Loucy (cell line): ENCODE results near the gene SLAMF6.

Experiments
- H2AFZ ChIP-seq: fragments of 200-600 bp; sonication (generic); 2 replicates; pipeline ENCODE4 v1.6.0; 2016; ENCODE audit warnings: antibody characterized with exemption, mild to moderate bottlenecking, low read length, moderate library complexity
- H3F3A ChIP-seq: fragments of 200-600 bp; 2 replicates; pipeline ENCODE4 v1.6.0; 2016; ENCODE audit warnings: antibody characterized with exemption, low read depth, mild to moderate bottlenecking
- H3K27me3 ChIP-seq: fragments of 200-600 bp; sonication (generic); 2 replicates; pipeline ENCODE4 v1.6.1; 2014; ENCODE audit warnings: low read length, mild to moderate bottlenecking; ENCODE audit not compliant: insufficient read depth, poor library complexity, severe bottlenecking
- H3K36me3 ChIP-seq: fragments of 200-600 bp; sonication (generic); 2 replicates; pipeline ENCODE4 v1.6.1; 2016; ENCODE audit warnings: low read length; ENCODE audit not compliant: insufficient read depth
- H3K4me1 ChIP-seq: fragments of 200-600 bp; sonication (generic); 2 replicates; pipeline ENCODE4 v1.5.1; 2014; ENCODE audit warnings: low read length, mild to moderate bottlenecking; ENCODE audit not compliant: insufficient read depth, poor library complexity, severe bottlenecking
- H3K4me2 ChIP-seq: fragments of 200-600 bp; sonication (generic); 2 replicates; pipeline ENCODE4 v1.6.0; 2014; ENCODE audit warnings: antibody characterized with exemption, low read length, low read depth, mild to moderate bottlenecking; ENCODE audit not compliant: poor library complexity, severe bottlenecking
- H3K4me3 ChIP-seq: fragments of 200-600 bp; sonication (generic); 2 replicates; pipeline ENCODE4 v1.5.1; 2014; ENCODE audit warnings: low read length, mild to moderate bottlenecking, mixed read lengths; ENCODE audit not compliant: poor library complexity, severe bottlenecking
- H3K79me2 ChIP-seq: fragments of 200-600 bp; sonication (generic); 2 replicates; pipeline ENCODE4 v1.6.1; 2014; ENCODE audit warnings: low read length; ENCODE audit not compliant: insufficient read depth
- H3K9ac ChIP-seq: fragments of 200-600 bp; sonication (generic); 2 replicates; pipeline ENCODE4 v1.6.0; 2014; ENCODE audit warnings: mild to moderate bottlenecking, low read depth, low read length, moderate library complexity; ENCODE audit not compliant: poor library complexity, severe bottlenecking
- H3K9me2 ChIP-seq: fragments of 200-600 bp; sonication (generic); replicated peaks from 2 replicates; pipeline ENCODE4 v1.6.1; 2016; ENCODE audit warnings: low read depth, low read length, mixed read lengths
- H3K9me3 ChIP-seq: fragments of 200-600 bp; sonication (generic); 2 replicates; pipeline ENCODE4 v1.6.1; 2014; ENCODE audit warnings: mild to moderate bottlenecking, antibody characterized with exemption, low read length, low read depth; ENCODE audit not compliant: insufficient read depth
- H4K20me1 ChIP-seq: fragments of 200-600 bp; sonication (generic); 2 replicates; pipeline ENCODE4 v1.6.0; 2014; ENCODE audit warnings: antibody characterized with exemption, low read length, mild to moderate bottlenecking; ENCODE audit not compliant: insufficient read depth, poor library complexity, severe bottlenecking
- EZH2phosphoT487 ChIP-seq: fragments of 200-600 bp; IDR thresholded peaks from 2 replicates; pipeline ENCODE4 v1.6.1; 2018; ENCODE audit warnings: antibody characterized with exemption, mild to moderate bottlenecking, moderate library complexity, borderline replicate concordance
- TF ChIP-seq, protein P1 (sequence below): fragments of 200-600 bp; sonication (generic); conservative IDR thresholded peaks from 2 replicates; pipeline ENCODE4 v1.5.1; 2014; ENCODE audit warnings: mild to moderate bottlenecking, antibody characterized with exemption, low read length

SLAMF6 gene

DNA sequence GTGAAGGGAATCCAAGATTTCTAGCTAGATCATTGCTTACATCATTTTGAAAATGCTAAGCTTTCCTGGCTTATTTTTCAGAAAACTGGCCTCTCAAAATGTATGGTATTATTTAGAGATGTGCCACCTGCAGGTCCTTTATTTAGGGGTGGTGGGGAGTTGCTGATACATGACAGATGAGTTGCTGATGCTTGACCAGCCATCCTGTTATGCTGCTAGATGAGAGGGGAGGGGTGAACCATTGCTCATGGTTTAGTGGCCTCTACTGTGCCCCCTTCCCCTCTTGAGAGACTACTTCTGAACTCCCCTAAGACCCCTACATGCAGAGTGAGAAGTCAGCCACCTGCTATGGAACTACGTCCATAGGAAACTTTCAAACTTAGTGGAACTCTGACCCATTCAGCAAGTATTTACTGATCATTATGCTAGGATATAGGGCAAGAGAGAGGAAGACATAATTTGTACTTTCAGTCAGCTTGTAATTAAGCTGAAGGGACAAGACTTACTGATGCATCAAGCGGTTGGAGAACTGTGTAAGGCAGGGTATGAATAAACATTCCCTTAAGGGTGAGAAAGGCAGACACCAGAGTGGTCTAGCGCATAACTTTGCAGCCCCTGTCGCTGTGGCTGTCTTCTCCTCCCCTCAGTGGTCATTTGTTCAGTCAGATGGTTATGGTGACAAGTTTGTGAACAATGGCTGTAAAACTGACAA lies 34.6 kb downstream of the SLAMF6 start:
- Histone ChIP-seq H3K27me3 (no peaks in the 10 kb centered on the region), H3F3A (no peaks in the 10 kb centered on the region), H3K4me3 (no peak overlapping the region), H3K36me3 (no peaks in the 10 kb centered on the region), H3K9ac (no peak overlapping the region), H3K4me2 (no peak overlapping the region), H3K79me2 (no peaks in the 10 kb centered on the region), H3K9me2 (no peaks in the 10 kb centered on the region), H2AFZ (no peak overlapping the region), H4K20me1 (no peaks in the 10 kb centered on the region), H3K4me1 (no peaks in the 10 kb centered on the region), H3K9me3 (no peaks in the 10 kb centered on the region)
- TF ChIP-seq, protein P1, sequence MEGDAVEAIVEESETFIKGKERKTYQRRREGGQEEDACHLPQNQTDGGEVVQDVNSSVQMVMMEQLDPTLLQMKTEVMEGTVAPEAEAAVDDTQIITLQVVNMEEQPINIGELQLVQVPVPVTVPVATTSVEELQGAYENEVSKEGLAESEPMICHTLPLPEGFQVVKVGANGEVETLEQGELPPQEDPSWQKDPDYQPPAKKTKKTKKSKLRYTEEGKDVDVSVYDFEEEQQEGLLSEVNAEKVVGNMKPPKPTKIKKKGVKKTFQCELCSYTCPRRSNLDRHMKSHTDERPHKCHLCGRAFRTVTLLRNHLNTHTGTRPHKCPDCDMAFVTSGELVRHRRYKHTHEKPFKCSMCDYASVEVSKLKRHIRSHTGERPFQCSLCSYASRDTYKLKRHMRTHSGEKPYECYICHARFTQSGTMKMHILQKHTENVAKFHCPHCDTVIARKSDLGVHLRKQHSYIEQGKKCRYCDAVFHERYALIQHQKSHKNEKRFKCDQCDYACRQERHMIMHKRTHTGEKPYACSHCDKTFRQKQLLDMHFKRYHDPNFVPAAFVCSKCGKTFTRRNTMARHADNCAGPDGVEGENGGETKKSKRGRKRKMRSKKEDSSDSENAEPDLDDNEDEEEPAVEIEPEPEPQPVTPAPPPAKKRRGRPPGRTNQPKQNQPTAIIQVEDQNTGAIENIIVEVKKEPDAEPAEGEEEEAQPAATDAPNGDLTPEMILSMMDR: no peak
- no peak for TF ChIP-seq EZH2phosphoT487

DNA sequence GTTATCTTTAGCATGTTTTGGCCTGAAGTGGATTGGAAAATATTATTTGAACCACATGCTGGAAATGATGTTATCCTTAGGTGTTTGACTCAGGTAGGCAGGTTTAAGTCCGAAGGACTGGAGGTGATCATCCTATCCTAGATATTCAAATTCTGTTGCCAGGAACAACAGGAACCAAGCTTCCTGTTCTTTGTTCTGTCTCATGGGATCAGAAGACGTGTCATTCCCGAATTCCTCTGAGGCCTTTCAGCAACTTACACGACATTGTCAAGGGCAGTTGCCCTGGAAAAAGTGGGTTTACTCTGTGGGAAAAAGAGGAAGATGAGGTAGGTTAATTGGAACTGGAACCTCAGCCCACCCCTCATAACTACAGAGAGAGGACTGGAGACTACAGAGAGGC lies 36.6 kb downstream of the SLAMF6 start:
- TF ChIP-seq, protein P1: no peak
- no peak for TF ChIP-seq EZH2phosphoT487
- Histone ChIP-seq H3K4me1 (no peaks in the 10 kb centered on the region), H4K20me1 (no peaks in the 10 kb centered on the region), H3K79me2 (no peaks in the 10 kb centered on the region), H3K9ac (no peak overlapping the region), H3K4me3 (no peak overlapping the region), H3K9me2 (no peaks in the 10 kb centered on the region), H3K9me3 (no peaks in the 10 kb centered on the region), H3F3A (no peaks in the 10 kb centered on the region), H3K36me3 (no peaks in the 10 kb centered on the region), H3K4me2 (no peak overlapping the region), H3K27me3 (no peaks in the 10 kb centered on the region), H2AFZ (no peak overlapping the region)

DNA sequence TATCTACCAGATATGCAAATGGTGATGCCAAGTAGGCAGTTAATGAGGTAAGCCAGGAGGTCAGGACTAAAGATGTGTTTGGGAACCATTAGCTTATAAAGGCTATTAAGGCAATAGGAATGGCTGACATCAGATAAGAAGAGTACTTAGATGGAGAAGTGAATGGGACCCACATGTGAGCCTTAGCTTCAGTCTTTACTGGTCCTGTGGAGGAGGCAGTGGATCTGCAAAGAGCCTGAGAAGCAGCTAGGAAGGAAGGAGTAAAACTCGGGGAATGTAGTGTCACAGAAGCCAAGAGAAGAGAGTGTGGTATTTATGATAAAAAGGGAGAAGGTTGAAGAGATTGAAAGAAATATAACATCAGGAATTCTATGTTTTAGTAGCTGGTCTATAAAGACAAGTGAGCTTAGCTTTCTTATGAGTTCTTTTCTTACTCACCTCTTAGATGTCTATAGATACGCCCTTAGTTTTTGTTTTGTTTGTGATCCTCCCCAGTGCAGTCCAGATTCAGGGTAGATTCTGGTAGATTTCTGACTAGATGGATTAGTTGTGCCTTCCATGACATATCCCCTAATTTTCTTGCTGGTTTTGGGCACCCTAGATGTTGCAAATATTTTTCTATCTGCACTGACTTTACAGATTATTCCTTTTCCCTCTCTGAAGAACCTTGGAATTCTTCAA lies 39.4 kb downstream of the SLAMF6 start:
- Histone ChIP-seq H4K20me1 (no peaks in the 10 kb centered on the region), H3K9me2 (no peaks in the 10 kb centered on the region), H2AFZ (no peak overlapping the region), H3K9ac (no peak overlapping the region), H3K4me3 (no peak overlapping the region), H3F3A (no peaks in the 10 kb centered on the region), H3K27me3 (no peaks in the 10 kb centered on the region), H3K4me2 (no peak overlapping the region), H3K36me3 (no peaks in the 10 kb centered on the region), H3K4me1 (no peaks in the 10 kb centered on the region), H3K79me2 (no peaks in the 10 kb centered on the region), H3K9me3 (no peaks in the 10 kb centered on the region)
- TF ChIP-seq, protein P1: no peak
- TF ChIP-seq EZH2phosphoT487: no peak
